SK-N-SH (cell line): ENCODE results near the gene ARL5C. TPM values are rescaled to one million over a fixed set of nuclear protein-coding genes. Genes with fewer than 3 reads are reported as not detected.

Experiments
- CTCF ChIA-PET: fragments of 300-600, 350-600 bp; formaldehyde crosslinking; extraction: SDS; loops from one replicate; lab custom pipeline; 2021; lab: Yijun Ruan, JAX
- POLR2A ChIA-PET: fragments of 350-600 bp; sonication (Branson Sonifier 250); formaldehyde crosslinking; extraction: SDS; loops from one replicate; lab custom pipeline; 2020; ENCODE audit warnings: antibody characterized with exemption, inconsistent platforms; lab: Yijun Ruan, JAX
- DNase-seq: peaks from one replicate; pipeline ENCODE4 v3.0.0; 2012
- H2AFZ ChIP-seq: fragments of 200-600 bp; sonication (generic); 2 replicates; pipeline ENCODE4 v1.8.1; 2016; ENCODE audit warnings: antibody characterized with exemption, mild to moderate bottlenecking, low read depth
- H3F3A ChIP-seq: fragments of 200-600 bp; sonication (generic); replicated peaks from 2 replicates; pipeline ENCODE3; 2016; ENCODE audit warnings: antibody characterized with exemption, mild to moderate bottlenecking; ENCODE audit not compliant: insufficient read depth
- H3K27ac ChIP-seq, 2 experiments: fragments of 200-500 bp in 1 of 2; fragments of 200-600 bp in 1 of 2; sonication (Bioruptor generic) in 1 of 2; sonication (generic), shearing (Covaris generic) in 1 of 2; 2 replicates each; pipeline versions ENCODE4 v1.5.1 to v1.6.1; 2014 to 2016; ENCODE audit warnings: low read depth in 2 of 2, inconsistent platforms in 1 of 2, low read length in 1 of 2, mild to moderate bottlenecking in 1 of 2, mixed read lengths in 1 of 2
- H3K27me3 ChIP-seq: fragments of 200-600 bp; sonication (generic), shearing (Covaris generic); 2 replicates; pipeline ENCODE4 v1.6.1; 2016; ENCODE audit warnings: mixed run types; ENCODE audit not compliant: insufficient read depth
- H3K36me3 ChIP-seq, 2 experiments: fragments of 200-500 bp in 1 of 2; fragments of 200-600 bp in 1 of 2; sonication (Bioruptor generic) in 1 of 2; sonication (generic) in 1 of 2; replicated peaks in 1 of 2; 2 replicates each; pipeline versions ENCODE3 to v1.5.1; 2014 to 2016; ENCODE audit warnings: low read length in 1 of 2, mild to moderate bottlenecking in 1 of 2; ENCODE audit not compliant: insufficient read depth in 2 of 2, control insufficient read depth in 1 of 2
- H3K4me1 ChIP-seq, 2 experiments: fragments of 200-500 bp in 1 of 2; fragments of 200-600 bp in 1 of 2; sonication (Bioruptor generic) in 1 of 2; sonication (generic), shearing (Covaris generic) in 1 of 2; 2 replicates each; pipeline versions ENCODE4 v1.5.1 to v1.6.1; 2014 to 2016; ENCODE audit warnings: low read depth in 1 of 2, low read length in 1 of 2, mixed run types in 1 of 2; ENCODE audit not compliant: insufficient read depth in 2 of 2, control insufficient read depth in 1 of 2
- H3K4me2 ChIP-seq: fragments of 200-600 bp; sonication (generic), shearing (Covaris generic); 2 replicates; pipeline ENCODE4 v1.6.1; 2017; ENCODE audit warnings: mixed run types
- H3K4me3 ChIP-seq, 2 experiments: fragments of 200-500 bp in 1 of 2; fragments of 200-600 bp in 1 of 2; sonication (Bioruptor generic) in 1 of 2; sonication (generic), shearing (Covaris generic) in 1 of 2; 2 replicates each; pipeline versions ENCODE4 v1.5.1 to v1.8.1; 2014 to 2016; ENCODE audit warnings: low read depth in 2 of 2, inconsistent platforms in 1 of 2, low read length in 1 of 2, mild to moderate bottlenecking in 1 of 2, mixed read lengths in 1 of 2, moderate library complexity in 1 of 2
- H3K79me2 ChIP-seq: fragments of 200-600 bp; sonication (generic); 2 replicates; pipeline ENCODE4 v1.8.1; 2017; ENCODE audit warnings: mild to moderate bottlenecking; ENCODE audit not compliant: insufficient read depth
- H3K9ac ChIP-seq: fragments of 200-600 bp; sonication (generic); 2 replicates; pipeline ENCODE4 v1.6.1; 2017; ENCODE audit warnings: mixed run types
- H3K9me2 ChIP-seq: fragments of 200-600 bp; sonication (generic); 2 replicates; pipeline ENCODE4 v1.6.1; 2017; ENCODE audit warnings: mixed run types
- H3K9me3 ChIP-seq: fragments of 200-600 bp; sonication (generic); 2 replicates; pipeline ENCODE4 v1.6.1; 2017; ENCODE audit warnings: mixed run types, mild to moderate bottlenecking, moderate library complexity
- H4K20me1 ChIP-seq: fragments of 200-600 bp; sonication (generic); 2 replicates; pipeline ENCODE4 v1.6.1; 2017; ENCODE audit warnings: mild to moderate bottlenecking, mixed run types; ENCODE audit not compliant: insufficient read depth
- CHD2 ChIP-seq: fragments of 150-350 bp; IDR thresholded peaks from 2 replicates; pipeline ENCODE4 v1.6.1; 2018; ENCODE audit warnings: low read length; ENCODE audit not compliant: partially characterized antibody
- ELF1 ChIP-seq: IDR thresholded peaks from 2 replicates; pipeline ENCODE4 v1.4.0; 2012
- FOSL2 ChIP-seq: IDR thresholded peaks from 2 replicates; pipeline ENCODE4 v1.4.0; 2012; ENCODE audit warnings: low read depth, mild to moderate bottlenecking, moderate library complexity, borderline replicate concordance
- GATA2 ChIP-seq: sonication (generic); formaldehyde crosslinking; IDR thresholded peaks from 2 replicates; pipeline ENCODE4 v1.5.0; 2020; ENCODE audit warnings: mild to moderate bottlenecking, missing genetic modification reagents
- MXI1 ChIP-seq: IDR thresholded peaks from 2 replicates; pipeline ENCODE4 v1.6.1; 2012; ENCODE audit warnings: mild to moderate bottlenecking, low read depth, low read length, improper control_type of control experiment
- NRF1 ChIP-seq: IDR thresholded peaks from 2 replicates; pipeline ENCODE4 v1.6.1; 2012; ENCODE audit warnings: low read depth, mild to moderate bottlenecking, low read length
- POLR2AphosphoS5 ChIP-seq: IDR thresholded peaks from 2 replicates; pipeline ENCODE4 v1.6.1; 2012; ENCODE audit warnings: low read depth, low read length
- RAD21 ChIP-seq: IDR thresholded peaks from 2 replicates; pipeline ENCODE4 v1.6.1; 2012; ENCODE audit warnings: mild to moderate bottlenecking, low read length
- RXRA ChIP-seq: IDR thresholded peaks from 2 replicates; pipeline ENCODE4 v1.4.0; 2012; ENCODE audit warnings: low read depth, mild to moderate bottlenecking, borderline replicate concordance
- SIN3A ChIP-seq: IDR thresholded peaks from 2 replicates; pipeline ENCODE4 v1.6.1; 2012; ENCODE audit warnings: low read depth, mild to moderate bottlenecking, low read length, moderate library complexity, borderline replicate concordance
- TAF1 ChIP-seq: IDR thresholded peaks from 2 replicates; pipeline ENCODE4 v1.6.1; 2012; ENCODE audit warnings: low read depth, mild to moderate bottlenecking, low read length, moderate library complexity, borderline replicate concordance
- TCF12 ChIP-seq: IDR thresholded peaks from 2 replicates; pipeline ENCODE4 v1.4.0; 2012
- TEAD4 ChIP-seq: IDR thresholded peaks from 2 replicates; pipeline ENCODE4 v1.4.0; 2012; ENCODE audit warnings: mild to moderate bottlenecking, borderline replicate concordance; ENCODE audit not compliant: insufficient read depth
- YY1 ChIP-seq: IDR thresholded peaks from 2 replicates; pipeline ENCODE4 v1.4.0; 2012; ENCODE audit warnings: low read depth, mild to moderate bottlenecking
- WGBS: methylation state at CpG from one replicate; pipeline ENCODE4 v1.1.6; 2017; ENCODE audit warnings: low lambda C conversion rate; 5-methylcytosine and 5-hydroxymethylcytosine counted together
- polyA plus RNA-seq, 3 experiments: library from polyadenylated mRNA; depleted of rRNA; stranded (reverse); fragments of >200 nt; gene quantifications; 2 replicates each; pipeline ENCODE4 v1.2.3, GENCODE V29; 2012
- TF ChIP-seq, protein P1 (sequence below): fragments of 150-350 bp; IDR thresholded peaks from 2 replicates; pipeline ENCODE4 v1.6.1; 2016; ENCODE audit warnings: mild to moderate bottlenecking, low read depth, low read length
- TF ChIP-seq, protein P2 (sequence below): IDR thresholded peaks from 2 replicates; pipeline ENCODE4 v1.4.0; 2012; ENCODE audit warnings: low read depth, borderline replicate concordance
- TF ChIP-seq, protein P3 (sequence below): IDR thresholded peaks from 2 replicates; pipeline ENCODE4 v1.6.1; 2012; ENCODE audit warnings: mild to moderate bottlenecking, low read depth, low read length, moderate library complexity
- TF ChIP-seq, protein P4 (sequence below): IDR thresholded peaks from 2 replicates; pipeline ENCODE4; 2012

The ARL5C gene
- polyA plus RNA-seq, 1 of the 3 experiments (the other 2 are of a cell fraction) = not detected

DNA sequence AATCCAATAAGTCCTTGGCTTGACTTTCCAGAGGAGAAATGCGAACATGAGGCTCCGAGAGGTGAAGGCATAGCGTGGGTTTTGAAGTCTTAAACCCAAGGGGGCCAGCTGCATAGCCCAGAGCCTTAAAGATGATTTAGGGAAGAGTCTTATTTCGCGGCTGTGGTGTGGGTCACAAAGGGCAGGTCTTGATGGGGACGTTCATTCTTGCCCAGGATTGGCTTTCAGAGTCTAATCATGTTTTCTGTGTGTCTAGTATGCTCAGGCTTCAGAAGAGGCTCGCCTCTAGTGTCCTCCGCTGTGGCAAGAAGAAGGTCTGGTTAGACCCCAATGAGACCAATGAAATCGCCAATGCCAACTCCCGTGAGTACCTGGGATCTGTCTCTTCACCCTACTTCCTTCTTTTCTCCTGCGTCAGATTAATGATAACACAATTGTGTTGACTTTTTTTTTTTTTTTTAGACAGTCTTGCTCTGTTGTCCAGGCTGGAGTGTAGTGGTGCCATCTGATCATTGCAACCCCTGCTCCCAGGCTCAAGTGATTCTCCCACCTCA is 35.1 kb upstream of the ARL5C start:
- Histone ChIP-seq H4K20me1 (peaks cover 35% of the 10 kb centered on the region), H3F3A (peaks cover 51% of the 10 kb centered on the region), H3K79me2 (peaks cover 40% of the 10 kb centered on the region), H3K4me1 (peaks cover 12 to 29% of the 10 kb centered on the region in 2 experiments; a peak in 2 of 4 replicates), H3K27ac (peak overlapping the region; percentile 94 to 99), H3K27me3 (no peaks in the 10 kb centered on the region), H2AFZ (no peak overlapping the region), H3K36me3 (peaks cover 28 to 32% of the 10 kb centered on the region in 2 experiments), H3K4me2 (peak overlapping the region; percentile 97), H3K9ac (peak overlapping the region; percentile 98), H3K9me2 (no peaks in the 10 kb centered on the region), H3K9me3 (no peaks in the 10 kb centered on the region), H3K4me3 (peak overlapping the region; percentile 75 to 93)
- CTCF ChIA-PET = interaction anchor here (1.1 to 29.0 kb wide), 2 partner anchors 26 to 39 kb away, joined by 3 to 781 read pairs; no protein-coding TSS in a partner anchor
- WGBS = 5% methylated on average over 10 of the region's 11 CpGs
- DNase-seq = no peak
- TF ChIP-seq, protein P1, sequence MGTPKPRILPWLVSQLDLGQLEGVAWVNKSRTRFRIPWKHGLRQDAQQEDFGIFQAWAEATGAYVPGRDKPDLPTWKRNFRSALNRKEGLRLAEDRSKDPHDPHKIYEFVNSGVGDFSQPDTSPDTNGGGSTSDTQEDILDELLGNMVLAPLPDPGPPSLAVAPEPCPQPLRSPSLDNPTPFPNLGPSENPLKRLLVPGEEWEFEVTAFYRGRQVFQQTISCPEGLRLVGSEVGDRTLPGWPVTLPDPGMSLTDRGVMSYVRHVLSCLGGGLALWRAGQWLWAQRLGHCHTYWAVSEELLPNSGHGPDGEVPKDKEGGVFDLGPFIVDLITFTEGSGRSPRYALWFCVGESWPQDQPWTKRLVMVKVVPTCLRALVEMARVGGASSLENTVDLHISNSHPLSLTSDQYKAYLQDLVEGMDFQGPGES = no peak
- TF ChIP-seq POLR2AphosphoS5 (0 out of 2 replicates have a peak, but pooled peaks have one; percentile 39), TCF12 (no peak), NRF1 (no peak), RXRA (no peak), CHD2 (no peak), TEAD4 (no peak)
- POLR2A ChIA-PET = interaction anchor here (1.8 kb wide), 1 partner anchor 37 kb away, joined by 9 read pairs; no protein-coding TSS in a partner anchor

DNA sequence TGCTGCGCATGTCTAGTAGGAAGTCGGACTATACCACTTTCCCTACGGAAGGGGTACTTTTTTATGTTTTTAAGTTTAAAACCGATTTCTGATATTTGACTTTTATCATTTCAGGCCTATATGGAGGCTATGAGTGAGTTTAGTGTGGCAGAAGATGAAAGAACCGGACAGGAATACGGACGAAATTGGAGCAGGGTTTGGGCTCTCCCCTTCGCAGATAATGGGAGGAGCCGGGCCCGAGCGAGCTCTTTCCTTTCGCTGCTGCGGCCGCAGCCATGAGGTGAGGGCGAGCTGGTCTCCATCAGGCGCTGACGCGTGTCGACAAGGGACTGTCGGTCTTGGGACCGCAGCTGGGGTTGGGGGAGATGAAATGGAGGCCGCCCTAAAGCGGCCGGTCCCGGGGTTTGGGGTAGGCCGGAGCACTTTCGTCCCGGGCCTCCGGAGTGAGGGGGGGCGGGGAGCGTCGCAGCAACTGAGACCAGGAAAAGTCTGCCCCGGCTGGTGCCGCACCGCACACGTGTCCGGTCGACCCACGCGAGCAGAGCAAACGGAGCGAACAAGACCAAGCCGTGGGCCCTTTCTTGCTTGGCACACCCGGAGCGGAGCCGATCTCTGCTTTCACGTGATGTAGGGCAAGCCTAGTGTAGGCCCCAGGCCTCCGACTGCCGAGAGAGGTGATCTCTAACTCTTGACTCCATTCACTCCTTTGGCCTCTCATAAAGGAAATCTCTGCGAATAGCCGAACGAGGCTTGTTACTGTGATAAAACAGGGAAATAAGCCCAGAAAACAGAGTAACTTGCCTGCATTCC is 34.3 kb upstream of the ARL5C start, which contains the start of gene RPL19:
TSS of gene RPL19 (plus strand) at position 214 of the 810 bp plus-strand sequence. CDS start at position 276, 62 bp downstream.
- Histone ChIP-seq H3K9me2 (no peaks in the 10 kb centered on the region), H3K4me1 (peaks cover 20 to 37% of the 10 kb centered on the region in 2 experiments; a peak in 2 of 4 replicates), H3K27ac (peak within 1 kb of the TSS; percentile 94 to 99), H3K4me3 (peak within 1 kb of the TSS; percentile 75 to 93), H4K20me1 (peaks cover 35% of the 10 kb centered on the region), H3K79me2 (peaks cover 48% of the 10 kb centered on the region), H2AFZ (peak within 1 kb of the TSS; percentile 98), H3F3A (peaks cover 48% of the 10 kb centered on the region), H3K9me3 (no peaks in the 10 kb centered on the region), H3K4me2 (peak within 1 kb of the TSS; percentile 97), H3K36me3 (peaks cover 28 to 32% of the 10 kb centered on the region in 2 experiments), H3K9ac (peak within 1 kb of the TSS; percentile 98), H3K27me3 (no peaks in the 10 kb centered on the region)
- ChIA-PET CTCF (interaction anchor here (1.1 to 29.0 kb wide), 3 partner anchors 28 to 56 kb away, joined by 3 to 781 read pairs (median 96); no protein-coding TSS in a partner anchor), POLR2A (interaction anchor here (0.6 to 1.8 kb wide), 18 partner anchors 9 to 495 kb away, joined by 3 to 11 read pairs (median 4); partner anchors contain the start of genes ARL5C, LASP1NB, MED1 and MLLT6)
- DNase-seq = peak; percentile 92
- WGBS = under 1% methylated on average over 31 of the region's 52 CpGs
- TF ChIP-seq POLR2AphosphoS5 = peak; percentile 94
- no peak for TF ChIP-seq NRF1
- TF ChIP-seq GATA2 (CRISPR knock-in tag) = no peak
- TF ChIP-seq RAD21 = no peak
- no peak for TF ChIP-seq FOSL2
- peak; percentile 91 for TF ChIP-seq TAF1
- TF ChIP-seq, protein P2, sequence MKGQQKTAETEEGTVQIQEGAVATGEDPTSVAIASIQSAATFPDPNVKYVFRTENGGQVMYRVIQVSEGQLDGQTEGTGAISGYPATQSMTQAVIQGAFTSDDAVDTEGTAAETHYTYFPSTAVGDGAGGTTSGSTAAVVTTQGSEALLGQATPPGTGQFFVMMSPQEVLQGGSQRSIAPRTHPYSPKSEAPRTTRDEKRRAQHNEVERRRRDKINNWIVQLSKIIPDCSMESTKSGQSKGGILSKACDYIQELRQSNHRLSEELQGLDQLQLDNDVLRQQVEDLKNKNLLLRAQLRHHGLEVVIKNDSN = no peak; the same call in none of the 2 replicates
- TF ChIP-seq, protein P3, sequence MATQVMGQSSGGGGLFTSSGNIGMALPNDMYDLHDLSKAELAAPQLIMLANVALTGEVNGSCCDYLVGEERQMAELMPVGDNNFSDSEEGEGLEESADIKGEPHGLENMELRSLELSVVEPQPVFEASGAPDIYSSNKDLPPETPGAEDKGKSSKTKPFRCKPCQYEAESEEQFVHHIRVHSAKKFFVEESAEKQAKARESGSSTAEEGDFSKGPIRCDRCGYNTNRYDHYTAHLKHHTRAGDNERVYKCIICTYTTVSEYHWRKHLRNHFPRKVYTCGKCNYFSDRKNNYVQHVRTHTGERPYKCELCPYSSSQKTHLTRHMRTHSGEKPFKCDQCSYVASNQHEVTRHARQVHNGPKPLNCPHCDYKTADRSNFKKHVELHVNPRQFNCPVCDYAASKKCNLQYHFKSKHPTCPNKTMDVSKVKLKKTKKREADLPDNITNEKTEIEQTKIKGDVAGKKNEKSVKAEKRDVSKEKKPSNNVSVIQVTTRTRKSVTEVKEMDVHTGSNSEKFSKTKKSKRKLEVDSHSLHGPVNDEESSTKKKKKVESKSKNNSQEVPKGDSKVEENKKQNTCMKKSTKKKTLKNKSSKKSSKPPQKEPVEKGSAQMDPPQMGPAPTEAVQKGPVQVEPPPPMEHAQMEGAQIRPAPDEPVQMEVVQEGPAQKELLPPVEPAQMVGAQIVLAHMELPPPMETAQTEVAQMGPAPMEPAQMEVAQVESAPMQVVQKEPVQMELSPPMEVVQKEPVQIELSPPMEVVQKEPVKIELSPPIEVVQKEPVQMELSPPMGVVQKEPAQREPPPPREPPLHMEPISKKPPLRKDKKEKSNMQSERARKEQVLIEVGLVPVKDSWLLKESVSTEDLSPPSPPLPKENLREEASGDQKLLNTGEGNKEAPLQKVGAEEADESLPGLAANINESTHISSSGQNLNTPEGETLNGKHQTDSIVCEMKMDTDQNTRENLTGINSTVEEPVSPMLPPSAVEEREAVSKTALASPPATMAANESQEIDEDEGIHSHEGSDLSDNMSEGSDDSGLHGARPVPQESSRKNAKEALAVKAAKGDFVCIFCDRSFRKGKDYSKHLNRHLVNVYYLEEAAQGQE = peak; percentile 67; the same call in 1 of the 2 replicates
- TF ChIP-seq, protein P4, sequence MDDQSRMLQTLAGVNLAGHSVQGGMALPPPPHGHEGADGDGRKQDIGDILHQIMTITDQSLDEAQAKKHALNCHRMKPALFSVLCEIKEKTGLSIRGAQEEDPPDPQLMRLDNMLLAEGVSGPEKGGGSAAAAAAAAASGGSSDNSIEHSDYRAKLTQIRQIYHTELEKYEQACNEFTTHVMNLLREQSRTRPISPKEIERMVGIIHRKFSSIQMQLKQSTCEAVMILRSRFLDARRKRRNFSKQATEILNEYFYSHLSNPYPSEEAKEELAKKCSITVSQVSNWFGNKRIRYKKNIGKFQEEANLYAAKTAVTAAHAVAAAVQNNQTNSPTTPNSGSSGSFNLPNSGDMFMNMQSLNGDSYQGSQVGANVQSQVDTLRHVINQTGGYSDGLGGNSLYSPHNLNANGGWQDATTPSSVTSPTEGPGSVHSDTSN = no peak
- peak; percentile 57; the same call in 1 of the 2 replicates for TF ChIP-seq MXI1
- peak; percentile 68; the same call in 1 of the 2 replicates for TF ChIP-seq YY1
- TF ChIP-seq ELF1 = peak; percentile 40; the same call in 1 of the 2 replicates
- peak; percentile 64 for TF ChIP-seq SIN3A
